Measurements from ENCODE around the gene GEN1.
"Not testable (repeated sequence)": the region's sequence is repeated elsewhere in the genome, so short reads cannot be mapped to it uniquely, and the experiment has no call there.

GEN1 gene

GRCh38 chr2:17822445-17823117 is 68.6 kb downstream of the GEN1 start:
- no peak for DNase-seq (ENCODE audit: low read depth in 2 of 2, low spot score in 1 of 2)

DNA sequence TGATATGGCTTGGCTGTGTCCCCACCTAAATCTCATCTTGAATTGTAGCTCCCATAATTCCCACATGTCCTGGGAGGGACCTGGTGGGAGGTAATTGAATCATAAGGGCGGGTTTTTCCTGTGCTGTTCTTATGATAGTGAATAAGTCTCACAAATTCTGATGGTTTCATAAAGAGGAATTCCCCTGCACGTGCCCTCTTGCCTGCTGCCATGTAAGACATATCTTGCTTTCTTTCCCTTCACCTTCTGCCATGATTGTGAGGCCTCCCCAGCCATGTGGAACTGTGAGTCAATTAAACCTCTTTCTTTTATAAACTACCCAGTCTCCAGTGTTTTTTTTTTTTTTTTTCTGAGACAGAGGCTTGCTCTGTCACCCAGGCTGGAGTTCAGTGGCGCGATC is 69.7 kb downstream of the GEN1 start:
- not testable (repeated sequence) for DNase-seq (ENCODE audit: low read depth in 2 of 2, low spot score in 1 of 2)

- DNase-seq (ENCODE audit: low read depth in 2 of 2, low spot score in 1 of 2): no peak
Measured at GRCh38 chr2:17827316-17827715, 73.4 kb downstream of the GEN1 start.

DNA sequence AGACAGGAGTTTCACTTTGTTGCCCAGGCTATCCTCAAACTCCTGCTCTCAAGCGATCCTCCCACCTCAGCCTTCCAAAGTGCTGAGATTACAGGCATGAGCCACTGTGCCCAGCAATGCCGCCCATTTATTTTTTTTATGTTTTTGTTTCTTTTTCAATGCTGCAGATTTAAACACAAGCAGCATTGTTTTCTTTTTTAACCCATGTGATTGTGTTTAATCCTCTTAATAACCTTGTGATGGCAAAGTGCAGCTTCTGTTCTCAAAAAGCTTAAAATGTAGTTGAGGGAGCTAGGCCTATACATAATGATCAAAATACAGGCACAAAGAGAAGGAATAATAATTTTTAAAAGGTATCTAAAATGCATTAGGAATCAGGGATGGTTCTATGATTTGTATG is 73.8 kb downstream of the GEN1 start:
- no peak for DNase-seq (ENCODE audit: low read depth in 2 of 2, low spot score in 1 of 2)

GRCh38 chr2:17830053-17831034 is 76.4 kb downstream of the GEN1 start:
- no peak for DNase-seq (ENCODE audit: low read depth in 2 of 2, low spot score in 1 of 2)

- no peak for DNase-seq (ENCODE audit: low read depth in 2 of 2, low spot score in 1 of 2)
Measured at GRCh38 chr2:17835516-17835915, 81.6 kb downstream of the GEN1 start.

Data from stimulated activated CD8-positive, alpha-beta memory T cell treated with anti-CD3 and anti-CD28 coated beads, Interleukin-4, amount 100 ng/mL, for 1 hour (primary cell).